ENCODE data around the gene USP10. TPM values are rescaled to one million over a fixed set of nuclear protein-coding genes. Genes with fewer than 3 reads are reported as not detected.

The USP10 gene
- polyA plus RNA-seq, 1 donor = 53.1 TPM

- DNase-seq (ENCODE audit: low read depth) = no peak
Observed at GRCh38 chr16:84751947-84752346, 52.1 kb downstream of the USP10 start.

GRCh38 chr16:84752600-84752999 is 52.8 kb downstream of the USP10 start:
- no peak for DNase-seq (ENCODE audit: low read depth)

- DNase-seq (ENCODE audit: low read depth) = no peak
Observed at GRCh38 chr16:84753412-84754326, 53.9 kb downstream of the USP10 start.

DNA sequence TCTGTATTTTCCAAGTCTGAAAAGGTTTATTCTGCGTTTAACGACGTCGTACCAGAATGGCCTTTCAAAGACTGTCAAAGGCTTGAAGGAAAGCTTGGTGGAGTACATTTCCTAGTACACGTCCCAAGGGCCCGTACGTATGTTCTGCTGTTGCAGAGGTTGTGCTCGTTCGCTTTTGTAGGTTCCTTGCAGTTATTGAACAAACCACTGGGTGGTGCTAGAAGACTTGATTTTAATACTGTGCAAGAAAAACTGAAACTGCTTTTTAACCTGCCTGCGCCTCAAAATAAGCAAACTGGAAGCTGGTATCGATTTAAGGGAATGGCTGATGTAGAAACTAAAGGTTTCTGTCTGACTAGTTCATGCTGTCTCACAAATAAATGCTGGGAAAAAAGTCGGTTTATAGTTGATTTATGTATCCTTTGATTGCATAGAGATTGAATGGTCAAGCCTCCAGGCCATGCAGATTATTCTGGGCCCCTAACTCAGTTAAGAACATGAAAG is 54.6 kb downstream of the USP10 start:
- peak; percentile 78 for DNase-seq (ENCODE audit: low read depth)

DNA sequence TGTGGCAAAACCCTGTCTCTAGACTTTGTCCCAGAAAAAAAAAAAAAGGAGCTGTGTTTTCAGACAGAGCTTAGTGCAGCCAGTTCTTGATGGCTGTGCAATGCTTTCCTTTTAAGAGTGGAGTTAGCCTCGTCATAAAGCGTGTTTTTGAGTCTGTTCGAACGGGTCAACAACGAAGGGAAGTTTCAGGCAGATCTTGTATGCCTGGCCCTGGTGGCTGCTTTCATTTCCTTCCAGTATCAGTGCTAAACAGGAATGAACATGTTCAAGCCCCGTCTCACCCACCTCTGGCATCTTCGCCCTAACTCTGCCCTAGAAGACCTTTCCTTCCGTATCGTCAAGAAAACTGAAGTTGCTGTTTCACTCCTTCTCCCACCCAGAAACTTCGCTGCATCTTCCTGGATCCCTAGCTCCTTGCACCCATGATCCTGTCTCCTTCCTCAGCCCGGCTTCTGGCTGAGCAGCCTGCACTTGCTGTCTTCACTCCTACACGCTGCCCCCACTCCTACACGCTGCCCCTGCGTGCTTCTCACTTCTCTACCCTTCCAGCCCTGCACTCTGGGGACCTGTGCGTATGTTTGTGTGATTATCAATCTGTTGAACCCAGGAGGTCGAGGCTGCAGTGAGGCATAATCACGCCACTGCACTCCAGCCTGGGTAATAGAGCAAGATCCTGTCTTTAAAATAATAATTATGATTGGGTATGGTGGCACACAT is 55.3 kb downstream of the USP10 start:
- no peak for DNase-seq (ENCODE audit: low read depth)

GRCh38 chr16:84756830-84757229 is 57.0 kb downstream of the USP10 start:
- DNase-seq (ENCODE audit: low read depth) = no peak

DNA sequence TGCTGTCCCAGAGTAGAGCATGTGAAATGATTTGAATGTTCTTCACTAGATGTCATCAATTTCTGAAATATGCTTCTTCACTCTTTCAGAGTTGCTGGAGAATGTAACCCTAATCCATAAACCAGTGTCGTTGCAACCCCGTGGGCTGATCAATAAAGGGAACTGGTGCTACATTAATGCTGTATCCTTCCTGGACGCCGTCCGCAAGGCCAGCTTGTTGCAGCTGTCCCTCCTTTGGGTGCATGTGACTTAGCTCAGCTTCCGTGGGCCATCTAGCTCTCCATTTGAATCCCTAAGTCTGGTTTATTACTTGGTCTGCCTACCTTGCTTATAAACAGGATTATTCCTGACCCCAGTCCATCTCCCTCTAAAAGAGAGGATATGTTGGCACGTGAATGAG is 58.8 kb downstream of the USP10 start:
- DNase-seq (ENCODE audit: low read depth) = no peak

- DNase-seq (ENCODE audit: low read depth) = no peak
Observed at GRCh38 chr16:84759061-84759460, 59.3 kb downstream of the USP10 start.

DNA sequence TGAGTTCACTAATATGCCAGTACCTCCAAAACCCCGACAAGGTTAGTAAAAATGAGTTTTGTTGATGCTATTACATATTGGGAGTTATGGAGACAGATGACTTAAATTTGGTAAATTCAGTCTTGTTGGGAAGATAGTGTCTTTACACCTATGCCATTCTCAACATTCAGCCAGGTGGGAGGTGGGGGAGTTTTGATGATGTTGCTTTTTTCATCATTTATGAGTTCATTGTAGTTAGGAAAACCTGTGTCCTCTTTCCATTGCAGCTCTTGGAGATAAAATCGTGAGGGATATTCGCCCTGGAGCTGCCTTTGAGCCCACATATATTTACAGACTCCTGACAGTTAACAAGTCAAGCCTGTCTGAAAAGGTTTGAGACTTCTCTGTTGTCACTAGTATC is 60.1 kb downstream of the USP10 start:
- no peak for DNase-seq (ENCODE audit: low read depth)

DNA sequence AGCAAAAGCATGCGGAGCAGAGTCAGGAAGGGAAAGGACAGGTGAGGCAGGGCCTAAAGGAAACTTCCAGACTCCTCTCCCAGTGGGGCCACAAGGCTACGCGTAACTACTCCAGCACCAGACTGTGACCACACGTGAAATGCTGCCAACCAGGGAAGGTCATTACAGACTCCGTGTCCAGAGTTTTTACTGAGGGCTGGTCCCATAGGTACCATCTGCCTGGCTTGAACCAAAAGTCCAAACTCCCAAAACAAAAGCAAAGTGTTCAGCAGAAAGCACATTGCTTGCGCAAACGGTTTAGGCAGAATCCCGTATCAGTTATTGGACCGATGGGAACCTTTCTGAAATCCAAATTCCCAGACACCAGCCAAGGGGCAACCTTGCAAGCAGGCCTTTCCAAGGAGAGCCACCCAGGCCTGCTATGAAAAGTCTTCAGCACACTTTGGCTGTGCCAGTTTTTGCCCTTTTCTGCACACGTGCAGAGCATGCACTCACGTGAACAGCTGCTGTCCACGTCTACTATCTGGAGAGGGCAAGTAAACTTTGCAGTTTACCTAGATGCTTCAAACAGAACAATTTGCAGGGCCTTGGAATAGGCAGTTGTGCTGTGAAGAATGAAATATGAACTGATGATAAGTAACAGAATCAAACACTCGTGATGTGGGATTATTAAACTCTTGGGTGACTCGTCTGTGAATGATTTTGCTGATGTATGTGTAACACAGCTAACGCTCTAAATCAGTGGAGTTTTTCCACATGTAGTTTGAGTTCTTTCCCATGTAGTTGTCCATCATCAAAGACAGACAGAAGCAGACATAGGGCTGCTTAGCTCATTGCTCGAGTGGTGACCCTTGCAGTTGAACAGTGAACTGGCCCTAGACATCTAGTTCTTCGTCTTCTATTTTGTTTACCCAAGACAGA is 61.9 kb downstream of the USP10 start:
- DNase-seq (ENCODE audit: low read depth) = no peak

DNA sequence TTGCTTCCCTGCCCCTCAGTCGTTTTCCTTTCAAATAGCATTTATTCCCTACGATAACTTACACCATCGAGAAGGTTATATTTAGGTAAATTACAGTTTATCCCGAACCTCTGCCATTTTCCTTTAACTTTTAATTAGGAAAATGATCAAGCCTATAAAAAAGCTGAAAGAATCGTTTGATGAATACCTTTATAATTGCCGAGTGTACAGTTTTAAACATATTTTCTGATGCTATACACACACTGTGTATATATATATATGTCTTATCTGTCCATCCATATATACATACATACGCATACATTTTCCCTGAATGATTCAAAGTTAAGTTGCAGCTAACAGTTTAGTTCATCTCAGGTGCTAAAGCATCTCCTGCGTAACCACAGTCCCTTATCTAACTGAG is 63.4 kb downstream of the USP10 start:
- no peak for DNase-seq (ENCODE audit: low read depth)

- no peak for DNase-seq (ENCODE audit: low read depth)
Observed at GRCh38 chr16:84763629-84764028, 63.8 kb downstream of the USP10 start.

GRCh38 chr16:84764970-84765369 is 65.2 kb downstream of the USP10 start:
- no peak for DNase-seq (ENCODE audit: low read depth)

- no peak for DNase-seq (ENCODE audit: low read depth)
Observed at GRCh38 chr16:84765616-84766580, 66.1 kb downstream of the USP10 start.

DNA sequence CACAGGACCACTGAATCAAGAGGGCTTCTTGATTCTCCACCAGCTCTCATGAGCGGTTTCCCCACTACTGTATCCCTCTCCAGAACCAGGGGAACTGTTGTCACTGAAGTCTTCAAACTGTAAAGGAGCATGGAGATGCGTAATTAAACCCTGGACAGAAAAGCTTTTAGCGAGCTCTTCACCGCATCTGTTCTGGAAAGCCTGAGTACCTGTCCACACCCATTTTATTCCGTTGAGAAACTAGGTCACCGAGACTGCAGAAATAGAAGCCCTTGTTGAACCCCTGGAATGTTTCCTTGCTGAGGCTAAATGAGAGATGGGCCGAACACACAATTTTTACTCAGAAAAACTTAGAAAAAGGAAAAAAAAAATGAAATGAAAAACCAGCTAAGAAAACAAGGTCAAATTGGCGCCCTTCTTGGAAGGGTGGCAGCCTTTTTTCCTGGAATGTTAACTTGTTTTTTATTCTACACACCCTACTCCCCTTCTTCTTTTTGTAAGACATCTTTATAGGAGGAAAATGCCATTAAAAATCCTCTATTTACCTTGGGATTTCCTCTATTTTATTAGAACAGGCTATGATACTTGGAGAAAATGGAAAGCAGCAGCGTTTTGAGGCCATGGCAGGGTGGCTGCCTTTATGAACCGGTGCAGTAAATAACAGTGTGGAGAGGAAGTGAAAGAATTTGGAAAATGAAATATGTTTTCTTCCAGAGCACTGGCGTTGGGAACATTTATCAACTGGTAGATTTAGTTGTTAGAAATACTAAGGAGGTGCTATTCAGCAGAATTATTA is 67.4 kb downstream of the USP10 start:
- DNase-seq (ENCODE audit: low read depth) = no peak

GRCh38 chr16:84768061-84768807 is 68.4 kb downstream of the USP10 start:
- no peak for DNase-seq (ENCODE audit: low read depth)

DNA sequence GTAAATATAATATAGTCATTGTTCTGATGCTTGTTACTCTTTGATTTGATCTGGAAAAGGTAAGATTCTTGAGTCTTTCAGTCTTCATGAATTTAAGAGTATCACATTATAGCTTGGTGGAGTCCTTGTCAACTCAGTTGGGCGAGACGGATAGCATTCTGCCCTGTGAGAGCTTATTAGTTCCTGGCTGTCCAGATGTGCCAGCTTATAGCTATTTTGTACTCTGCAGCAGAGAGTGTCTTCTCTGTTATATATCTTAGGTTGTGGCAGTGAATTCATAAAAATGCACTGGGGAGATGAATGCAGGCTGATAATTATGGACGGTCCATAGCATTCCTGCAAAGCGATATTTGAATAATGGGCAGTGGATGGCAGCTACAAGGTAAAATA is 69.0 kb downstream of the USP10 start:
- DNase-seq (ENCODE audit: low read depth) = no peak

- DNase-seq (ENCODE audit: low read depth) = no peak
Observed at GRCh38 chr16:84769416-84769815, 69.6 kb downstream of the USP10 start.

- no peak for DNase-seq (ENCODE audit: low read depth)
Observed at GRCh38 chr16:84773312-84773711, 73.5 kb downstream of the USP10 start.

All from forelimb muscle (tissue), 1 donor.